Brain microvascular endothelial cell (primary cell): ENCODE measurements around the gene ZNF654.
A peak's percentile ranks its signal among the peaks of the same experiment; 100 is the strongest.
"Not testable (repeated sequence)": the region's sequence is repeated elsewhere in the genome, so short reads cannot be mapped to it uniquely, and the experiment has no call there.

Experiments used
- DNase-seq: peaks from one replicate; pipeline ENCODE4 v3.0.0-alpha.2; 2020
- H3K27ac ChIP-seq: fragments of 250-450 bp; sonication (Bioruptor Pico); 2 replicates; pipeline ENCODE4 v1.5.1; 2020; ENCODE audit warnings: mild to moderate bottlenecking, moderate library complexity
- H3K27me3 ChIP-seq: fragments of 250-450 bp; sonication (Bioruptor Pico); replicated peaks from 2 replicates; pipeline ENCODE4 v1.5.1; 2020; ENCODE audit warnings: mild to moderate bottlenecking
- H3K36me3 ChIP-seq: fragments of 250-450 bp; sonication (Bioruptor Pico); replicated peaks from 2 replicates; pipeline ENCODE4 v1.5.1; 2020; ENCODE audit warnings: mild to moderate bottlenecking
- H3K4me3 ChIP-seq: 2 replicates; pipeline ENCODE4 v1.5.1; 2011; ENCODE audit warnings: low read depth, mild to moderate bottlenecking, control low read depth, low read length, moderate library complexity
- CTCF ChIP-seq: IDR thresholded peaks from 2 replicates; pipeline ENCODE4 v1.5.1; 2011; ENCODE audit warnings: low read depth, mild to moderate bottlenecking, moderate library complexity, low read length, control low read depth, inconsistent platforms; ENCODE audit errors: missing control alignments
- in situ Hi-C: cut with HindIII; loops from 2 replicates; pipeline ENCODE4 v1.10.0; 2017; ENCODE audit warnings: low sequenced_read_pairs, low pct_ligation_motif_present

ZNF654 gene

GRCh38 chr3:88180398-88180999 is 121.4 kb downstream of the ZNF654 start:
- H3K27me3 ChIP-seq = no peaks in the 10 kb centered on the region
- no peaks in the 10 kb centered on the region for H3K36me3 ChIP-seq
- in situ Hi-C loops = no loop called here
- peak; percentile 54 for DNase-seq
- peak; percentile 54 for TF ChIP-seq CTCF
- H3K27ac ChIP-seq = no peak overlapping the region
- no peak overlapping the region for H3K4me3 ChIP-seq

- H3K4me3 ChIP-seq, DNase-seq, H3K27ac ChIP-seq, H3K27me3 ChIP-seq, H3K36me3 ChIP-seq, in situ Hi-C loops: not testable (repeated sequence)
Measured at GRCh38 chr3:88182165-88182918, 123.3 kb downstream of the ZNF654 start.

GRCh38 chr3:88188436-88188835 is 129.4 kb downstream of the ZNF654 start:
- in situ Hi-C loops = no loop called here
- no peaks in the 10 kb centered on the region for H3K36me3 ChIP-seq
- no peak for TF ChIP-seq CTCF
- DNase-seq = peak; percentile 69
- no peaks in the 10 kb centered on the region for H3K27me3 ChIP-seq
- H3K4me3 ChIP-seq = no peak overlapping the region
- H3K27ac ChIP-seq = peak overlapping the region; percentile 26

- H3K27ac ChIP-seq = no peak overlapping the region
- no peaks in the 10 kb centered on the region for H3K27me3 ChIP-seq
- no peak overlapping the region for H3K4me3 ChIP-seq
- in situ Hi-C loops = no loop called here
- TF ChIP-seq CTCF = no peak
- H3K36me3 ChIP-seq = no peaks in the 10 kb centered on the region
- DNase-seq = no peak
Measured at GRCh38 chr3:88189361-88189810, 130.3 kb downstream of the ZNF654 start.

- no peak for TF ChIP-seq CTCF
- Histone ChIP-seq H3K27me3 (no peaks in the 10 kb centered on the region), H3K27ac (no peak overlapping the region), H3K4me3 (no peak overlapping the region), H3K36me3 (no peaks in the 10 kb centered on the region)
- in situ Hi-C loops = no loop called here
- no peak for DNase-seq
Measured at GRCh38 chr3:88191872-88192409, 132.9 kb downstream of the ZNF654 start.

- in situ Hi-C loops = no loop called here
- no peak for DNase-seq
- no peaks in the 10 kb centered on the region for H3K36me3 ChIP-seq
- no peak overlapping the region for H3K4me3 ChIP-seq
- no peak for TF ChIP-seq CTCF
- no peak overlapping the region for H3K27ac ChIP-seq
- no peaks in the 10 kb centered on the region for H3K27me3 ChIP-seq
Measured at GRCh38 chr3:88192631-88193030, 133.6 kb downstream of the ZNF654 start.
